Stimulated activated CD8-positive, alpha-beta memory T cell treated with anti-CD3 and anti-CD28 coated beads, Interleukin-12 subunit alpha, Interleukin-12 subunit beta, amount 100 ng/mL, for 24 hours (primary cell): ENCODE data around the gene CEP83.
"Not testable (repeated sequence)": the region's sequence is repeated elsewhere in the genome, so short reads cannot be mapped to it uniquely, and the experiment has no call there.

Experiments used
- DNase-seq: peaks from one replicate; pipeline ENCODE4 v3.0.0-alpha.2; 2020; ENCODE audit errors: extremely low read depth

The CEP83 gene

GRCh38 chr12:94430304-94430703 lies 29.4 kb downstream of the CEP83 start:
- DNase-seq, result no peak

GRCh38 chr12:94429633-94430032 lies 30.0 kb downstream of the CEP83 start:
- DNase-seq, result no peak

GRCh38 chr12:94429191-94429590 lies 30.5 kb downstream of the CEP83 start:
- DNase-seq, result no peak

- no peak for DNase-seq
These were observed 31.9 kb downstream of the CEP83 start for GRCh38 chr12:94427501-94428381.

- no peak for DNase-seq
These were observed 33.6 kb downstream of the CEP83 start for GRCh38 chr12:94426049-94426448.

GRCh38 chr12:94424830-94425229 lies 34.8 kb downstream of the CEP83 start:
- not testable (repeated sequence) for DNase-seq

GRCh38 chr12:94421868-94422740 lies 37.6 kb downstream of the CEP83 start:
- no peak for DNase-seq

- DNase-seq, result no peak
These were observed 41.1 kb downstream of the CEP83 start for GRCh38 chr12:94418517-94418916.

- DNase-seq, result no peak
These were observed 43.1 kb downstream of the CEP83 start for GRCh38 chr12:94416613-94417012.

- no peak for DNase-seq
These were observed 44.6 kb downstream of the CEP83 start for GRCh38 chr12:94415066-94415465.

GRCh38 chr12:94405413-94406116 lies 54.1 kb downstream of the CEP83 start:
- DNase-seq, result no peak

- DNase-seq, result no peak
These were observed 54.8 kb downstream of the CEP83 start for GRCh38 chr12:94404854-94405253.

GRCh38 chr12:94401326-94401725 lies 58.3 kb downstream of the CEP83 start:
- no peak for DNase-seq

- not testable (repeated sequence) for DNase-seq
These were observed 61.0 kb downstream of the CEP83 start for GRCh38 chr12:94398685-94399084.

GRCh38 chr12:94397401-94397800 lies 62.3 kb downstream of the CEP83 start:
- DNase-seq, result no peak

GRCh38 chr12:94396014-94396413 lies 63.7 kb downstream of the CEP83 start:
- DNase-seq, result not testable (repeated sequence)

- DNase-seq, result no peak
These were observed 69.6 kb downstream of the CEP83 start for GRCh38 chr12:94390130-94390485.

- not testable (repeated sequence) for DNase-seq
These were observed 70.1 kb downstream of the CEP83 start for GRCh38 chr12:94389482-94390129.

- DNase-seq, result no peak
These were observed 73.2 kb downstream of the CEP83 start for GRCh38 chr12:94386422-94386821.

GRCh38 chr12:94384030-94384429 lies 75.6 kb downstream of the CEP83 start:
- no peak for DNase-seq

- DNase-seq, result no peak
These were observed 79.2 kb downstream of the CEP83 start for GRCh38 chr12:94380507-94380906.
